Ureter (tissue), 1 donor: ENCODE results near the gene RPL26. TPM values are rescaled to one million over a fixed set of nuclear protein-coding genes. Genes with fewer than 3 reads are reported as not detected.

Source experiments
- total RNA-seq: library from RNA; stranded (reverse); gene quantifications from one replicate; pipeline ENCODE4 v1.2.4, GENCODE V29; 2023
- donor health status: DM: yes; HTN: yes; CAD: no.

The RPL26 gene
- total RNA-seq, 1 donor from 2014 or later: 2,627 TPM

Other genes with a start within 250 kb of the RPL26 start
- 152 TPM for gene PER1, start 230.8 kb downstream of the RPL26 start, total RNA-seq
- 87.9 TPM for gene VAMP2, start 220.2 kb downstream of the RPL26 start, total RNA-seq
- 17.1 TPM for gene TMEM107, start 206.8 kb downstream of the RPL26 start, total RNA-seq
- gene BORCS6, start 193.0 kb downstream of the RPL26 start, total RNA-seq: 7.1 TPM
- 1.9 TPM for gene AURKB, start 172.6 kb downstream of the RPL26 start, total RNA-seq
- gene CTC1, start 135.1 kb downstream of the RPL26 start, total RNA-seq: 63.1 TPM
- 82.6 TPM for gene PFAS, start 133.9 kb downstream of the RPL26 start, total RNA-seq
- 24.6 TPM for gene RANGRF, start 94.5 kb downstream of the RPL26 start, total RNA-seq
- gene SLC25A35, start 87.8 kb downstream of the RPL26 start, total RNA-seq: 12.5 TPM
- 28.7 TPM for gene ARHGEF15, start 73.0 kb downstream of the RPL26 start, total RNA-seq
- gene ODF4, start 43.4 kb downstream of the RPL26 start, total RNA-seq: not detected
- not detected for gene RNF222, start 14.6 kb upstream of the RPL26 start, total RNA-seq
- gene NDEL1, start 52.7 kb upstream of the RPL26 start, total RNA-seq: 84.5 TPM
- 30.8 TPM for gene MYH10, start 247.5 kb upstream of the RPL26 start, total RNA-seq